Fibroblast of pulmonary artery (primary cell): ENCODE data around the gene NCKAP1.

Experiments used
- DNase-seq: peaks from one replicate; pipeline ENCODE4 v3.0.0-alpha.2; 2010; ENCODE audit warnings: low read depth
- H3K4me3 ChIP-seq: replicated peaks from 2 replicates; pipeline ENCODE4 v1.5.1; 2011; ENCODE audit warnings: low read depth, mild to moderate bottlenecking, control low read depth, low read length, moderate library complexity
- TF ChIP-seq, protein P1 (sequence below): IDR thresholded peaks from 2 replicates; pipeline ENCODE4 v1.5.1; 2011; ENCODE audit warnings: mild to moderate bottlenecking, control low read depth, low read length, inconsistent platforms; ENCODE audit errors: missing control alignments

Gene NCKAP1, protein sequence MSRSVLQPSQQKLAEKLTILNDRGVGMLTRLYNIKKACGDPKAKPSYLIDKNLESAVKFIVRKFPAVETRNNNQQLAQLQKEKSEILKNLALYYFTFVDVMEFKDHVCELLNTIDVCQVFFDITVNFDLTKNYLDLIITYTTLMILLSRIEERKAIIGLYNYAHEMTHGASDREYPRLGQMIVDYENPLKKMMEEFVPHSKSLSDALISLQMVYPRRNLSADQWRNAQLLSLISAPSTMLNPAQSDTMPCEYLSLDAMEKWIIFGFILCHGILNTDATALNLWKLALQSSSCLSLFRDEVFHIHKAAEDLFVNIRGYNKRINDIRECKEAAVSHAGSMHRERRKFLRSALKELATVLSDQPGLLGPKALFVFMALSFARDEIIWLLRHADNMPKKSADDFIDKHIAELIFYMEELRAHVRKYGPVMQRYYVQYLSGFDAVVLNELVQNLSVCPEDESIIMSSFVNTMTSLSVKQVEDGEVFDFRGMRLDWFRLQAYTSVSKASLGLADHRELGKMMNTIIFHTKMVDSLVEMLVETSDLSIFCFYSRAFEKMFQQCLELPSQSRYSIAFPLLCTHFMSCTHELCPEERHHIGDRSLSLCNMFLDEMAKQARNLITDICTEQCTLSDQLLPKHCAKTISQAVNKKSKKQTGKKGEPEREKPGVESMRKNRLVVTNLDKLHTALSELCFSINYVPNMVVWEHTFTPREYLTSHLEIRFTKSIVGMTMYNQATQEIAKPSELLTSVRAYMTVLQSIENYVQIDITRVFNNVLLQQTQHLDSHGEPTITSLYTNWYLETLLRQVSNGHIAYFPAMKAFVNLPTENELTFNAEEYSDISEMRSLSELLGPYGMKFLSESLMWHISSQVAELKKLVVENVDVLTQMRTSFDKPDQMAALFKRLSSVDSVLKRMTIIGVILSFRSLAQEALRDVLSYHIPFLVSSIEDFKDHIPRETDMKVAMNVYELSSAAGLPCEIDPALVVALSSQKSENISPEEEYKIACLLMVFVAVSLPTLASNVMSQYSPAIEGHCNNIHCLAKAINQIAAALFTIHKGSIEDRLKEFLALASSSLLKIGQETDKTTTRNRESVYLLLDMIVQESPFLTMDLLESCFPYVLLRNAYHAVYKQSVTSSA

DNA sequence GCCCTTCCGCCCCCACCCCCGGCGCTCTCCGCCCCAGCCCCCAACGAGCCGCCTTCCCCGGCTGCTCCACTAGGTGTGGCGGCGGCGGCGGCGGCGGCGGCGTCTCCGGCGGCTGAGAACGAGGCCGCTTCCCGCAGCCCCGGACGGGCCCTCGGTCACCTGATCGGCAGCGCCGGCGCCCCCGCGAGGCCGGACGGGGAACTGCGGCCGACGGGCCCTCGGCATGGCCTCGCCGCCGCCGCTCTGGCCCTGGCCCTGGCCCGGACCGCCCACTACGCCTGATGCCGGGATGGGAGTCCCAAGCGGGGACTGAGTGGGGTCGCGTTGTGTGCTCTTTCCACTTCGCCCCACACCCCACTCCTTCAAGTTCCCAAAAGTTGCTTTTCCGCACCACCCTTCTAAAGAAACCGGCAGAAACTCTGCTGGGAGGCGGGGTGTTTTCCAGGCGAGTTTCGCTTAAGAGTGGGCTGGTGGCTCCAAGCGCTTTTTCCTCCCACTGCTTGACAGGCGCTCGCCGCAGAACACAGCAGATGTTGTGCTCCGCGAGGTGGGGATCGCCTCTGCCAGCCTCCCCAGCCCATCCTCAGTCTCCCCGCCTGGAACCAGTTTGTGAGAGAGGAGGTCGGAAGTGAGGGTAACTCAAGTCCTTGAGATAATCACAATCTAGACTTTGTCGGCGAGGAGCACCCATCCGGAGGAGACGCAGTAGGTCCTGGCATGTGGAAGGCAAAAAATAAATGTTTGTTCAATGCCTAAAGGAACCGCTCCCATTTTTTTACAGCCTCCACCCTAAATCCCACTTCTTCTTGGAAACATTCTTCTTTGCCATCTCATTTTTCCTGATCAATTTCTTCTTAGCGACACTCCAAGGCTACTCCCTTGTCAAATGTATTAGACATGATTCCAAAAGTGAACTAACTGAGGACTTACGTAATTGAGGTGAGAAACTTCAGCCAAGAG, at the start of gene NCKAP1:
Gene NCKAP1 (minus strand): TSS at position 117 of the 960 bp plus-strand sequence. CDS start 358 bp downstream, outside the sequence.
- TF ChIP-seq, protein P1, sequence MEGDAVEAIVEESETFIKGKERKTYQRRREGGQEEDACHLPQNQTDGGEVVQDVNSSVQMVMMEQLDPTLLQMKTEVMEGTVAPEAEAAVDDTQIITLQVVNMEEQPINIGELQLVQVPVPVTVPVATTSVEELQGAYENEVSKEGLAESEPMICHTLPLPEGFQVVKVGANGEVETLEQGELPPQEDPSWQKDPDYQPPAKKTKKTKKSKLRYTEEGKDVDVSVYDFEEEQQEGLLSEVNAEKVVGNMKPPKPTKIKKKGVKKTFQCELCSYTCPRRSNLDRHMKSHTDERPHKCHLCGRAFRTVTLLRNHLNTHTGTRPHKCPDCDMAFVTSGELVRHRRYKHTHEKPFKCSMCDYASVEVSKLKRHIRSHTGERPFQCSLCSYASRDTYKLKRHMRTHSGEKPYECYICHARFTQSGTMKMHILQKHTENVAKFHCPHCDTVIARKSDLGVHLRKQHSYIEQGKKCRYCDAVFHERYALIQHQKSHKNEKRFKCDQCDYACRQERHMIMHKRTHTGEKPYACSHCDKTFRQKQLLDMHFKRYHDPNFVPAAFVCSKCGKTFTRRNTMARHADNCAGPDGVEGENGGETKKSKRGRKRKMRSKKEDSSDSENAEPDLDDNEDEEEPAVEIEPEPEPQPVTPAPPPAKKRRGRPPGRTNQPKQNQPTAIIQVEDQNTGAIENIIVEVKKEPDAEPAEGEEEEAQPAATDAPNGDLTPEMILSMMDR = peak; percentile 26
- peak within 1 kb of the TSS; percentile 86 for H3K4me3 ChIP-seq
- DNase-seq = peak; percentile 83

DNA sequence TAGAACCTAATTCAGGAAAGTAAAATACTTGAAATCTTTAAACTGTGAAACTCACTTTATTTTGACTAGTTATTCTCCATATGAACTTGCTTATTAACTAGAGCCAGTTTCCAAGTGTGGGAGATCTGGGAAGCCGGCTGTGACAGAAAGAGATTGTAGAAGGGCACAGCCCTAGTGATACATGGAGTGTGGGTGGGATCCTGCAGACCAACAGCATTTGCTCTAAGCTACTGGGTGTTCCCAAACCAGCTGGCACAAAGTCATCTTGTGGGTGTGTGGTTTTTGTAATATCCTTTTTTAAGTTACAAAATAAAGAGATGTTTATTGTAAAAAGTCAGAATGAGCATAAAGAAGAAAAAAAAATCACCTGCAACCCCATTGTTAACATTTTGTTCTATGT, 43.7 kb upstream of the NCKAP1 start:
- peak; percentile 38 for DNase-seq
- TF ChIP-seq, protein P1 = no peak
- H3K4me3 ChIP-seq = no peak overlapping the region

DNA sequence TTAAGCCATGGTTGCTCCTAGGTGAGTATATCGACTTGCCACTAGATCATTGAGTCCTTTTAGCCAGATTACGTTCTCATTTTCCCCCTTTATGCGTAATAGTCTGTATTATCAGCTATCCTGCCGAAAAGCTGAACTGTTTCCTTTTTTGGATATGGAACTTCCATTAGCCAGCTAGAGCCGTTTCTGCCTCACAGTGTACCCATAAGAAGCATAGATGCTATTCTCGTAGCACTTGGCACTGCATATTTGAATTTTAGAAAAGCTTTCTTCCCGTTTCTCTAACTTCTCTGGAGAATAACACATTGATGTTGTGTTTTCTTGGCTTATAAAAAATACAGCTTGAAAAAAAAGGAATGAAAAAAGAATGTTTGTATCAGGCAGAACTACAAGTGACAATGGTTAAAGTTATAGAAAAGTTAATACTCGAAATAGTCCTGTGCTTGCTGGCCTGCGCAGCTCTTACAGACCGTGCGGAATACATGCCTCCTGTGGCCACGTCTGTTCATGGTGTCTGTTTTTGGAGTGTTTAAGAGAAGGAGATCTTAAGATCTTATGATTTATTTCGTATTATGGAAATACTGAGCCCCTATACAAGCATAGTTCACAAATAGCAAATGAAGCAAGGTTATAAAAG, 41.0 kb upstream of the NCKAP1 start:
- H3K4me3 ChIP-seq = peak overlapping the region; percentile 68
- TF ChIP-seq, protein P1 = no peak
- peak; percentile 64 for DNase-seq

DNA sequence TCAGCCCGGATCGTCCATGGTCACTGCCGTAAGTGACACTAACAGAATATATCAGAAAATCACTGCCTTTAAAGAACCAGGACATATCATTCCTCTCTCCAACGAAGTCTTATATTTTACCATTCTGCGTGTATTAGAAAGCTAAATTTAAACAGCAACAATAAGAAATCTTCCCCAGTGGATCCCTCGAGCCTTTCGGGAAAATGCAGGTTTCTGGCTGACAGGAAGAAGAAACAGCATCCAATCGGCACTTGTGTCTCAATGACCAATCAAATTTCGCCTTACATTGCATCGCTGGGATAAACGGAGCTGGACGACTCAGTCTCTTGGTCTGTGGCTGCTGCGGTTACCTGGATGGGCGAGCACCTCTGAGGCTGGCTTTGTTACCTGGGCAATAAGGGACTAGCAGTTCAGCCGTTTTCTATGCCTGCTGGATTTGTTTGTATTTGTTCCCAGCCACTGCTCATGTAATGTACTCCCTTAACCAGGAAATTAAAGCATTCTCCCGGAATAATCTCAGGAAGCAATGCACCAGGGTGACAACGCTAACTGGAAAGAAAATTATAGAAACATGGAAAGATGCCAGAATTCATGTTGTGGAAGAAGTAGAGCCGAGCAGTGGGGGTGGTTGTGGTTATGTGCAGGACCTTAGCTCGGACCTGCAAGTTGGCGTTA, 40.3 kb upstream of the NCKAP1 start, which contains the start of gene DUSP19:
Gene DUSP19 (plus strand): TSS at position 284 of the 675 bp plus-strand sequence. CDS start 187 bp downstream, at position 471.
- TF ChIP-seq, protein P1 = no peak
- peak within 1 kb of the TSS; percentile 68 for H3K4me3 ChIP-seq
- peak; percentile 95 for DNase-seq

DNA sequence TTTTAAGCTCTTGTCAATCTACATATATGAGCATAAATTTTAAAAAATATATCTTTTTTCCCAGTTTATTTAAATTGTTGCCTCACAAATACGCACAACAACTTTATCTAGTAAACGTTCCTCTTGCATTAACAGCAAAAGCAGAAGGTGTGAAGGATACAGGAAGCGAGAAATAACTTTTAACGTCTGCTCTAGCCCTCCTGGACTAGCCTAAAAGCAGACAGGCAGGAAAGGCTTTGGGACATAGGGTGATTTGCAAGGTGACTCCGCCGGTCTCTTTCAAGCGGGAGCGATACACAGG, 39.9 kb upstream of the NCKAP1 start:
- H3K4me3 ChIP-seq = peak overlapping the region; percentile 68
- DNase-seq = no peak
- TF ChIP-seq, protein P1 = no peak
